ENCODE measurements around the gene C16orf89.
A peak's percentile ranks its signal among the peaks of the same experiment; 100 is the strongest.
"Not testable (repeated sequence)": the region's sequence is repeated elsewhere in the genome, so short reads cannot be mapped to it uniquely, and the experiment has no call there.

The C16orf89 gene

DNA sequence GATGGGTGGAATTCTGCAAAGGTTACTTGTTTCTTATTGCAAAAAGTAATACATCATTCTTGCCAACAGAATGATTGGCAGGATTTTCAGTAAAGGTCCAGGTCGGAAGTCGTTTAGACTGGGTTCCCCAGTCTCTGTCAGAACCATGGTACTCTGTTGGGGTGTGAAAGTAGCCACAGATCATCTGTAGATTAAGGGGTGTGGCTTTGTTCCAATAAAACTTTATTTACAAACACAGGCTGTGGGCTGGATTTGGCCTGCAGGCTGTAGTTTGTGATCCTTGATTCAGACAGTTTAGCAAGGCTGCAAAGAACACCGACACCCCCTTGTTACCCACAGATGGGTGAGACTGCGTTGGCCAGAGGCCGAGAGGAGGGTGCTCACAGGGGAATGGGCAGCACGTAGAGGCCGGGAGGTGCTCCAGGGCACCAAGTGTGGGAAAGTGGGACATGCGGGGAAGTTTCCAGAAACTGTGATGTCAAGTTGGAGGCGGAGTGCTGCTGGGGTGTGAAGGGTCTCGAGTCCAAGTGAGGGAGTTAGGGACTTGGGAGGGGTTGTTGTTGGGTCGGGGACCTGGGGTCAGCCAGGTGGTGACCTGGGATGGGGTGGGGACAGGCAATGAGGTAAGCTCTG lies 18.5 kb upstream of the C16orf89 start:
- not testable (repeated sequence) for DNase-seq

DNA sequence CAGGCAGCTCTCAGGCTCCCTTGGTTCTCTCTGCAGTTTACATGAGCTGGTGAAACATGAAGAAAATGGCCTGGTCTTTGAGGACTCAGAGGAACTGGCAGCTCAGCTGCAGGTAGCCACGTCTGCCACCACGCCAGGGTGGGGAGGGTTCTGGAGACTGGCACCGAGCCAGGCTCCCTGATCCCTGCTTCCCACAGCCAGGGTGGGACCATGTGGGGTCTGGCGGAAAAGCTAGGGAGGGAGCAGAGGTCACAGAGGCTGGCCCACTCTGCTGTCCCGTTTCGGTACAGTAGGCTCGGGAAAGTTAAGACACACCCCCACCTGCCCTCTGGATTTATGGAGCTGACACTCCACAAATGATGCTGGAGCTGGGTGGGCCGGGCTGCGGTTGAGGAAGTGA lies 17.9 kb upstream of the C16orf89 start:
- DNase-seq: not testable (repeated sequence)

DNA sequence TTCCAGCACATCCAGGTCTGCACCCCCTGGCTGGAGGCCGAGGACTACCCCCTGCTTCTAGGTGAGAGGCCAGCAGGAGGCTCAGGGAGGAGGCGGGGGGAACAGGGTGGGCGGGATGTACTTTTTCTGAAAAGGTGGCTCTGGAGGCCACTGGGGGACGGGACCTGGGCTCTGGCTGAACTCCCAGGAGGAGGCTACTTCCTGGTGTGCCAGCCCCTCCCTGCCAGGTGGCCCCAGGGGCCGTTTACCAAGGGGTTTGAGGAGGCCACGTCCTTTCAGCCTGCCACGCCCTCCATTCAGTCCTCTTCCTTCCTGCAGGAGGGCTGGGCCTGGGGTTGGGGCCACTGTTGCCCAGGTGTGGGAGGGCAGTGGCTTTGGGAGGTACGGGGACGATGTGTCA lies 15.2 kb upstream of the C16orf89 start:
- DNase-seq: not testable (repeated sequence)

DNA sequence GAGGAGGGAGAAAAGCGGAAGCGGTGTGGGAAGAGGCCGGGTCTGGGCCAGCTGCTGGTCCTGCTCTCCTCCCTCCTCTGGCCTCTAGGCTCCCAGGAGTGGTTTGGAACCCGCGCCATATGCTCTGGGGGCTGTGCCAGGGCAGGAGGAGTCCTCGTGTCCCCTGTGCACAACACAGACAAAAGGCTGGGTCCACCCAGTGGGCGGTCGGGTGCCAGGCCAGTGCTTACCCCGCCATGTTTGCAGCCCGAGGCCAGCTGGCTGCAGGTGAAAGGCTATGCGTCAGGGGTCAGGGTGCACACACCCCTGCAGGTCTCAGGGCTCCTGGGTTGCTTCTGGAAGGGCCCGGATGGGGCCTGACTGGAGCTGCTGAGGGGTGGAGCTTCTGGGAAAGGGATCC lies 14.7 kb upstream of the C16orf89 start:
- DNase-seq: not testable (repeated sequence)

DNA sequence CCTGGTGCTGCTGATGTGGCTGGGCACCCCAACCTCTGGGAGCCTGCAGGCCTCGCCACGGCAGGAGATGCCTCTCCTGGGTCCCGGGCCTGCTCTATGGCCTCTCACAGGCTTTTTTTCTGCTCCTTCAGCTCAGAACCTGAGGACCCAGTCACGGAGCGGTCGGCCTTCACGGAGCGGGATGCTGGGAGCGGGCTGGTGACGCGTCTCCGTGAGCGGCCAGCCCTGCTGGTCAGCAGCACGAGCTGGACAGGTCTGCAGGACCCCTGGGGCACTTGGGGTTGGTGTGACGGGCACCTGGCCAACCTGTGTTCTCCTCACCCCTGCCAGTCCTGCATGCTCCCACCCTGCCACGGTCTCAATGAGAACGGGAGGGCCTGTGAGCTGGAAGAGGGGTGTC lies 12.9 kb upstream of the C16orf89 start:
- no peak for DNase-seq

DNA sequence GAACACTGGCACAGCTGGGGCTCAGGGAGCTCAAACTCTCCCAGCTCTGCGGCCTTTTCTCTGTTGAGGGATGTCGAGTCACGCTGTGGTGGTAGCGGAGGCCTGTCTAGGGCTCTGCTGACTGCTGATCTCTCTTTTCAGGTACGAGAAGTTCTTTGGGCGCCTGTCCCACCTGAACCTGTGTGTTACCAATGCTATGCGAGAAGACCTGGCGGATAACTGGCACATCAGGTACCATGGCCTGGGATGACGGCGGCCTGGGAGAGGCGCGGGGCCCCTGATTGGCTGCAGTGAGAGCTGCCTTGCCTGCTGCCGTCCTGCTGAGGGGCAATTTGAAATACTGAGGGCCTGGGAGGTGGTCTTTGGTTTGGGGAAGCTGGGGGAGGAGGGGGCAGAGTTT lies 11.5 kb upstream of the C16orf89 start:
- DNase-seq: no peak

DNA sequence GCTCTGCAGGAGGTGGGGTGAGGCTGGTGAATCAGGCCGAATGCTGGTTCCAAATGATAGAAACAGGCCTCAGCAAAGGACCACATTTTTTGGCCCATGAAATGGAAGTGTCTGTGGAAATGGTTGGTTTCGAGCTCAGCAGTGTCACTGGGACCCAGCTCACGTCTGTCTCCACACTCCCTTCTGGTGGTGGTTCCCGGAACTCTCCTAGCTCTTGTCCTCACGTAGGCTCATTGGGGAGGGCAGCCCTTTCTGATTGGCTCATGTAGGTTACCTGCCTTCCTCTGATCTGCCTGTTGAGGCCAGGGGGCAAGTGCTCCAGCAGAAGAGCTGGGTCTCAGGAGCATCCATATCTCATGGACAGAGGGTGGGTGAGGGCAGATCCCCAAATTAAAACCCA lies 9.9 kb upstream of the C16orf89 start:
- no peak for DNase-seq

DNA sequence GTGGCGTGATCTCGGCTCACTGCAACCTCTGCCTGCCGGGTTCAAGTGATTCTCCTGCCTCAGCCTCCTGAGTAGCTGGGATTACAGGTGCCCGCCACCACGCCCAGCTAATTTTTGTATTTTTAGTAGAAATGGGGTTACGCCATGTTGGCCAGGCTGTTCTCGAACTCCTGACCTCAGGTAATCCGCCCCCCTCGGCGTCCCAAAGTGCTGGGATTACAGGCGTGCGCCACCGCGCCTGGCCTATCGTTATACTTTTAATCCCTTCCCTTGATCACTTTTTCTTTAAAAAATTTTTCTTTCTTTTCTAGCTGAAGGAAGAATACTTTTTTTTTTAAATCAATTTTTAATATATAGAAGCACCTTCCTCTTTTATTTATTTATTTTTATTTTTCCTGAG lies 8.0 kb upstream of the C16orf89 start:
- not testable (repeated sequence) for DNase-seq

DNA sequence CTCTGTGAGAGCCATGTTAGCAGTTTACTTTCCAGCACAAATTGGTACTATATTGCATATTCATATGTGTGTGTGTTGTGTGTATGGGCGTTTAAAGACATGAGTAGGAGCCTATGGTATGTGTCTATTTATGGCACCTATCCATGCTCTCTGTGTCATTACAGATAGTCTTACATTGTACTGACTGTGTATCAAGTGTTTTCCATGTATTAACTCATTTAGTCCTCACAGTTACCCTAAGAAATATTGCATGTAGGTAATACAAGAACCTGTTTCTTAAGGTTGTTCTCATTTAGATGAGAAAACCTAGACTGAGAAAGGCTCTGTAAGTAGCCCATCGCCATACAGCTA lies 7.5 kb upstream of the C16orf89 start:
- DNase-seq: no peak

DNA sequence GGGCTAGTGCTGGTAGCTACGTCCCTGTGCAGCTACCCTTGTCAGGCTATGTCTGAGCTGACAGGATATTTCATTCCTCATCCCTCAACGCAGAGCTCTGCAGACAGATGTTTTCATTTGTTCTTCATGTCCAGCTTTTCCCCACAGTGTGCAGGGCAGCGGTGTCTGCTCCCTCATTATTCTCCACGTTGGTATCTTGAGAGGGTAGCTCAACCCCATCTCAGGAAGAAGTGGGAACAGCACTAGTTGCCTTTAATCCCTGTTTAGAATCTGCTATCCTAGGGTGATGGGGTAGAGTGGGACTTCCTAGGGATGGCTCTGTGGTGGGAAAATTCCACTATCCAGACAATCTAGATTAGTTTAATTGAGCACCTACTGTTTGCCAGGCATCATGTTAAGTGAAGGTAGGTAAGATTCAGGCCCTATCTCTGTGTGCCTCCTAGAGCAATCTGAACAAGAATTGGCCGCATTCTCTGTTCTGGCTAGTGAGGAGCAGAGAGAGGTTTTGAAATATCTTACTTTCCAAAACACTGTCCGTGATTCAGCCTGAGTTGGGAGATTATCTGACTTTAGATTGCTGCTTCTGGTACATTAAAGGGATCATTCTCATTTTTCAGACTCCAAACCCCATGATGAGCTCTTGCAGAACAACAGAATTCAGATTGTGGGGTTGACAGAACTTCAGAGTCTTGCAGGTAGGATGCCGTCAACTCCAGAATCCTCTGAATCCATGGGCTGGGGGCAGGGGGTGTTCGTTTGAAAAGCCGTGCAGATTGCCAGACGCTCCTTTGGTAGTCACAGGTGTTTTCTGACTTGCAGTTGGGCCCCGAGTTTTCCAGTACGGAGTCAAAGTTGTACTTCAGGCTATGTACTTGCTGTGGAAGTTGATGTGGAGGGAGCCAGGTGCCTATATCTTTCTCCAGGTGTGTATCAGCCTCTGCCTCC lies 6.8 kb upstream of the C16orf89 start:
- peak; percentile 31 for DNase-seq

DNA sequence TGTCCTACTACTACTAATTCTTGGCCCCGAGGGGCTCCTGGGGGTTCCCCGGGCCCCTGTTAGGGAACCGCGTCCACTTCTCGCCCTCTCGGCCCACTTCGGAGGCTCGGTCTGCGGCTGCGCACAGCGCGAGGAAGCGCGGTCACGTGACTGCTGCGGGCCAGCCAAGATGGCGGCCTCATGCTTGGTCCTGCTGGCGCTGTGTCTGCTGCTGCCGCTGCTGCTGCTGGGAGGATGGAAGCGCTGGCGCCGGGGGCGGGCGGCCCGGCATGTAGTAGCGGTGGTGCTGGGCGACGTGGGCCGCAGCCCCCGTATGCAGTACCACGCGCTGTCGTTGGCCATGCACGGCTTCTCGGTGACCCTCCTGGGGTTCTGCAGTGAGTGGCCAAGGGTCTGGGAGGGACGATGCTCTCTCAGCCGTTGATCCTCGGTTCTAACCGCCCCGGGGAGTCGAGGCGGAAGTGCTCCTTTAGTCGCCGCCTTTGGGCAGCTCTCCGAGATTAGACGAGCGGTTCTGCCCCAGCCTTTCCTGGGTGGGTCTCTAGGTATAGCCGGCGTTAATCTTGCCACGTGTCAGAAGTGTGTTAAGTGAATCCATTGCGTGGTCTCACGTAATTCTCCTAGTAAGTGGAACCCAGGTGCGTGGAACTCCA lies 6.1 kb upstream of the C16orf89 start, which contains the start of gene ALG1:
ALG1 (plus strand) TSS at position 163 of the 653 bp plus-strand sequence; CDS start at position 170, 7 bp downstream.
- peak; percentile 93 for DNase-seq

DNA sequence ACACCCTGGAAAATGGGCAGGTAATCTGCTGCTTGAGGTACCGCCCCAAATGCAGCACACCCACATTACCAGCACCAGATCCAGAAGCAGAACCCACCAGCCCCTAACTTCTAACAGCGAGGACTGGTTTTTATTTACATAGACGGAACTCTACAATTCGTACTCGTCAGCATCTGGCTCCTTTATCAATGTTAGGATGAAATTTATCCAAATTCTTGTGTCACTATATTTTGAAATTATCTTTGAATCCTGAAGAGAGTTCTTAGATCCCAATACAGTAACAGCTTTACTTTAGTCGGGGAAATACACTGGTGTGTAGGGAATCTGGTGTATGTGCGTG lies 5.6 kb upstream of the C16orf89 start:
- DNase-seq: no peak

DNA sequence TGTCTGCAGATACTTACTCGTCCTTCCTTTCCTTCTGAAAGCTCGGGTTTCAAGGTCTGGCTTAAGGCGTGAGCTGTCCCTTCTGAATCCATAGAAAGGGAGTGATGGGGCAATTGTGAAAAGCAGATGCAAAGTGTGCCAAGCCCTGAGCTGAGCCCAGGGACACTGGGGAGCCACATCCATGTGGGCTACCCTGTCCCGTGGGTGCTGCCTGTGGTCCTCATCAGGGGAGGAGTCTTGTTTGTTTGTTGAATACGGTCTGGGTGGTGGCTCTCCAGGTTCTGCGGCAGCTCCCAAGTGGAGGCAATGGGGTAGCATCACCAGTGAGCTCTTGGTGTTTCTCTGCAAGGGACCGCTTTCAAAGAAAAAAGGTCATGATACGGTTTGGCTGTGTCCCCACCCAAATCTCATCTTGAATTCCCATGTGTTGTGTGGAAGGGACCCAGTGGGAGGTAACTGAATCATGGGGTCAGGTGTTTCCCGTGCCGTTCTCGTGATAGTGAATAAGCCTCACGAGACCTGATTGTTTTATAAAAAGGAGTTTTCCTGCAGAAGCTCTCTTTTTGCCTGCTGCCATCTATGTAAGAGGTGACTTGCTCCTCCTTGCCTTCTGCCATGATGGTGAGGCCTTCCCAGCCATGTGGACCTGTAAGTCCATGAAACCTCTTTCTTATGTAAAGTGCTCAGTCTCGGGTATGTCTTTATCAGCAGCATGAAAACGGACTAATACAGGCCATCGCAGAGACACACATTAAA lies 4.9 kb upstream of the C16orf89 start:
- DNase-seq: no peak

DNA sequence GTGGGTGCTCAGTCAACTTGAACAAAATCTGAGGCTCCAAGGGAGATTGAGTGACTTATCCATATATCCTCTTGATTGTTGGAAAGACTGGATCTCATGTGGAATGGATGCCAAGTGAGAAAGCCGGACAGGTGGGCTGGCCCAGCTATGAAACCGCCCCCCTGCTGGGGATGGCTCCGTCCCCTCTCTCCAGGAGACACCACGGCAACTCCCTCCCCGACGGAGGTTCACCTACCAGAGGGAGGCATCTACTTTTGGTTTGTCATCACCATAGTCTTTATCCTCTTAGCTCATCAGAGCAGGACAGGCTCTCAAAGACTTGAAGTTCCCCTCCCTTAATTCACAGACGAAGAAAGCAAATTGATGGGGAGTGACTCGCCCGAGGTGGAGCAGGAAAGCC lies 4.1 kb upstream of the C16orf89 start:
- no peak for DNase-seq

DNA sequence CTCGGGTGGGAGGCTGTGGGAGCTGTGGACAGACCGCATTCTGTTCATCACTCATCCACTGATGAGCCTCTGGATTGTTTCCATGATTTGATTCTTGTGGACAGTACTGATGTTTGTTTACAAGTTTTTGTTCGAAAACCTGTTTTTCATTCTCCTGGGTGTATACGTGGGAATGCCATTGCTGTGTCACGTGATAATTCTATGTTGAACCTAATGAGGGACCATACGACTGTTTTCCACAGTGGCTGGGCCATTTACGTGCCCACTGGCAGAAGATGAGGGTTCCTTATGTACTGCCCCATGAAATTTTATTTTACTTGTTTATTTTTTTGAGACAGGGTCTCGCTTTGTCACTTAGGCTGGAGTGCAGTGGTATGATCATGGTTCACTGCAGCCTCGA lies 3.3 kb upstream of the C16orf89 start:
- no peak for DNase-seq

DNA sequence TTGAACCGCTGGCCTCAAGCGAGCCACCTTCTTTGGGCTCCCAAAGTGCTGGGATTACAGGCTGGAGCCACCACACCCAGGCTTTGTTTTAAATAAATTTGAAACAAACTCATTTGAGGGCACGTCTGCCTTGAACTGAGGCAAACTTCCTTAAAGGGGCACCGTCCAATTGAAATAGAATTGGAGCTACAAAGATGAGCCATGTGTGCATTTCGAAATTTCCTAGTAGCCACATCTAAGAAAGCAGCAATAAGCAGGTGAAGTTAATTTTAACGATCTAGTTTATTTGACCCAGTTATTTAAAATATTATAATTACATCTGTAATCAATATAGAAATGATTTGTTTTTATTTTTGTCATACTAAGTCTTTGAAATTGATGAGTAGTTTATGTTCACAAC lies 755 bp upstream of the C16orf89 start:
- DNase-seq: no peak

DNA sequence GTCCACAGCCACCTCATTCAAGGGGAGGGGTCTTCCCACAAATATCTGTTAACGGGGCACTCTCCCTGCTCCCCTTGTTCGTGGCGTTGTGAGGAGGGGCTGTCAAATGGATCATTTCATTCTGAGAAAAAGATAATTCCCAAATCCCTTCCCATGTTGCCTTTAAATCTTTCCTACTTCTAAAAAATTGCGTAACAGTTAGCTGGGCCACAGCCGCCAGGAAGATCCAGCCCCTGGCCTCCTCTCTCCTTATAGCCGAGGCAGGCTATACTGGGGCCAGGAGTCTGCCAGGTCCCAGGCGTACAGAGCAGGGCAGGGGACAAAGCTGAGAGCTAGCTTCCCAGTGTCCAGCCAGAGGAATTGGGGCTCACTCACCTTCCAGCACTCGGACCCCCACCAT lies 430 bp downstream of the C16orf89 start:
- no peak for DNase-seq

DNA sequence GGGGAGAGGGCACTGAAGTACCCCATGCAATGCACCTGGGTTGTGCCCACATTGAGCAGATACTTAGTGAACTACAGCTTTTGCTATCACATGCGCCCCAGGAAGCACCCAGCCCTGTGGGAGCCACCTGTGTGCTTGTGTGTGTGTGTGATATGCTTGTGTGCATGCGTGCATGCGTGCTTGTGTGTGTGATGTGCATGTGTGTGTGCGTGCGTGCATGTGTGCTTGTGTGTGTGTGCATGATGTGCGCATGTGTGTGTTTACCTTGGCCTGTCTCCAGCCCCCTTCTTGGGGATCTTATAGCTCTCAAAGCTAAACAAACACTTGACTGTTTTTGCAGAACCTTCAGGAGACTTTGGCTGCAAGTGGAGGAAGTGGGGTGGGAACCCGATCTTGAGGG lies 841 bp downstream of the C16orf89 start:
- no peak for DNase-seq

DNA sequence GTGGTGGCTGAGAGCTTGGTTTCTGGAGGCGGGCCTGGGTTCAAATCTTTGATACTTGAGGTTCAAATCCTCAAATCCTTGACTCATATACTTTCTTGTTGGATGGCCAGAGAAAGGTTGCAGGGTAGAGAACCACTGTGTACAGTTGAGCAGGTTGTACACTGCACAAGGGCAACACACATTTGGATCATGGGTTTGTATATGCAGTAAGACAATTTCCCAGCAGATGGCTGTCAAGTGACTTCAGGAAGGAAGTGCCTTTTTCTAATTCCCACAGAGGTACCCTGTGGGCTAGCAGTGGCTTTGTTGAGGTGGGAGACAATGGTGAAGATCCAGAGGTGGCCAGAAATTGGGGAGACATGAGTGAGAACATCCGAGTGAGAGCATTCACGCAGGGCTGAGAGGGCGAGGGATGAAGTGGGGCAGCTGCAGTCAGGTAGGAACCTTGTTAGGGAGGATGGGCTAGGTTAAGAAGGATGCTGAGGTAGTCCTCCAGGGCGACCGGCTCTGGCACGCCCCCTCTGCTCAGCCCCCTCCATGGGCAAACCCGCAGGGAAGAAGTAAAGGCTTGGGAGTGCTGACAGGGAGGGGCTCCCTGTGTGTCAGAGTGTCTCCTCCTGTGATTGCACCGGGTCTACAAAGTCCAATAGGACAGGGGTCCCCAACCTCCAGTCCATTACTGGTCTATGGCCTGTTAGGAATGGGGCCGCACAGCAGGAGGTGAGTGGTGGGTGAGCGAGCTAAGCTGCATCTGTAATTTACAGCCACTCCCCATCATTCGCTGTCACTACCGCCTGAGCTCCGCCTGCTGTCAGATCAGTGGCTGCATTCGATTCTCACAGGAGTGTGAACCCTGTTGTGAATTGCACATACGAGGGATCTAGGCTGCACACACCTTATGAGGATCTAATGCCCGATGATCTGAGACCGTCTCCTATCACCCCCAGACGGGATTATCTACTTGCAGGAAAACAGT lies 2.7 kb downstream of the C16orf89 start:
- no peak for DNase-seq

DNA sequence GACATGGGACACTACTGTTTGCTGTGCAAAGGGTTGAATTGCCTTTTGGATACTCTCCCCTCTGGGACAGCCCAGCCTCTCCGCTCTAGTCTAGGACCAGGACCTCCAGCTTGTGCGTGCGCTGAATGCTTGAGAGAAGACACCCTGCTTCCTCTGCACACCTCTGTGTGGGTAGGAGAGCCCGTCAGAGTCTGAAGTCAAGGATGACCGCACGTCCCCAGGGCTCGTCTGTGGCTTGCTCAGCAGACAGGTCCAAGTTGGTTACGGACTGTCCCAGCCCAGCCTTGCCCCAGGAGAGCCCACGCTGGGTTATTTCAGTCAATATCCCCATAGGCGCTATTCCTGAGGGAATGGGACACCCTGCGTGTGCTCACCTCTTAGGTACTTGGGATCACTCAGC lies 3.7 kb downstream of the C16orf89 start:
- DNase-seq: no peak

DNA sequence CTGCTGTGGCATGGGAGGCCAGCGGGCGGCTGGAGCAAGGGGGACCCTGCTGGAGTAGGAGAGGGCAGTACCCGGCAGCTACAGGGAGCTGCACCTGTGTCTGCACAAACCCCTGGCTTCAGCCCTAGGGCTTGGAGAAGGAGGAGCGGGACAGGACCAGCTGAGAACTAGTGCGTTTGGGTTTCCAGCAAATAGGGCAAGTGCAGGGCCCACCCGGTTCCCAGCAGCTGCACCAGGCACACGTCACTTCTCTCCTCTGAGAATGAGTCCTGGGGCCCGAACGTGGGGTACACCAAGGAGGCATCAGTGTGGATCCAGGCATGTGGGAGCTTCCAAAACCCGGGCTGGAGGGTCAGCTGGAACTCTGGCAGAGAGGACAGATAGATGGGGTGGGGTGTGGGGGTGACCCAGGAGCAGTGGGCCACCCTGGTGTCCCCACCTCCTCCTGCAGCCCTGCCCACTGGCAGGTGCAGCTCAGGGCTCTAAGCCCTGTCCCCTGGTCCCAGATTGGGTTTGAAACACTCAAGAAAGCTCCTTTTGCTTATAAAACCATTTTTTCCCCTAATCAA lies 5.6 kb downstream of the C16orf89 start:
- no peak for DNase-seq
